Endometrium (tissue), 2 donors: ENCODE results near the gene MMAA.
"Not testable (repeated sequence)": the region's sequence is repeated elsewhere in the genome, so short reads cannot be mapped to it uniquely, and the experiment has no call there.

Experiments used
- FAIRE-seq: peaks from 2 replicates; lab custom pipeline; 2012; peaks lifted over from hg19 to GRCh38; lab: Jason Lieb, UNC
- donor health status: control.
- donor health status: control.

Gene MMAA

DNA sequence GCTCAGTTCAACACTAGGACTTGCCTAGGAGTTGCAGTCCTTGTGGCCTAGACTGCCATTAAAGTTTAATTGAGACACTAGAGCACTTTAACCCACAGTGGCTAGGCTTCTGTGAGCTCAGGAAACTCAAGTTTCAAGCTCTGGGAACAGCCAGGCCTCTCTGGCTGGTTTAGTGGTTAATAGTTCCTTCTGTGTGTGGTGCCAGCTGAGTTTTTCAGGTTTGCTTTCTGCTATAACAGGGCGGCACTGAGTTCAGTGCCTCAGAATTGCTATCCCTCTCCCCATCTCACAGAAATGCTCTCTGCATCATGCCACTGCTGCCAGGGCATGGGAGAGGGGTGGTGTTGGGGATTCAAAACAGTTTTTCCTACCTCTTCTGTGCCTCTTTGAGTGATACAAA lies 15.9 kb downstream of the MMAA start:
- FAIRE-seq = no peak

DNA sequence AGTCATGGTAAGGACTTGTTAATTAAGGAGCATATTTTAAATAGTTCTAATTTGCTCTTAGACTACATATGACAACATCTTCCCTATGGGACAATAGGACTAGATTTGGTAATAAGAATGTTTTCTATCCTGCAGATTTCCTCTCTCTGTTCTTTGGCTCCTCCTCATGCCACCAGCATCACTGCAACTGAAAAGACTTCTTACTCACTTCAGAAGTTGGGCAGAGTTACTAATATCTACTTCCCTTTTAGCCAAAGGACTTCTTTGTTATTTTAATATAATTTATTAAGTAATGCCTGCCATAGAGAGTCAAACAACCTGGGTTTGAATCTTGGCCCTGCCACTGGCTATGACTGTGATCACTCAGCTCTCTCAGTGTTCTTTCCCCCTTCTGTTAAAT lies 16.4 kb downstream of the MMAA start:
- FAIRE-seq = no peak

DNA sequence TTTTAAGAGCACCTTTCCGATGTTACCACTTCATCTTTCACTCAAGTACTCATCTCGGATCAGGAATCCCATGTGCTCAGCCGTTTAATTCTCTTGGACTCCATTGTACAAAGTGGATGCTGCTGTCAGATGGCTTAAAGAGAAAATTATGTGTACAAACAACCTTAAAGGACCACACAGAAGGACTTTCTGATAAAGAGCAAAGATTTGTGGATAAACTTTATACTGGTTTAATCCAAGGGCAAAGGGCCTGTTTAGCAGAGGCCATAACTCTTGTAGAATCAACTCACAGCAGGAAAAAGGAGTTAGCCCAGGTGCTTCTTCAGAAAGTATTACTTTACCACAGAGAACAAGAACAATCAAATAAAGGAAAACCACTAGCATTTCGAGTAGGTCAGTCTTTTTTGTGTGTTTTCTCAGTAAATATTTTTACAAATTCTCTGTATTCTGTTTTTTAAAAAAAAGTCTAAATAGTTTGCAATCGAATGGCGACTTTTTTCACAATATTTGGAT lies 20.1 kb downstream of the MMAA start:
- FAIRE-seq = no peak

DNA sequence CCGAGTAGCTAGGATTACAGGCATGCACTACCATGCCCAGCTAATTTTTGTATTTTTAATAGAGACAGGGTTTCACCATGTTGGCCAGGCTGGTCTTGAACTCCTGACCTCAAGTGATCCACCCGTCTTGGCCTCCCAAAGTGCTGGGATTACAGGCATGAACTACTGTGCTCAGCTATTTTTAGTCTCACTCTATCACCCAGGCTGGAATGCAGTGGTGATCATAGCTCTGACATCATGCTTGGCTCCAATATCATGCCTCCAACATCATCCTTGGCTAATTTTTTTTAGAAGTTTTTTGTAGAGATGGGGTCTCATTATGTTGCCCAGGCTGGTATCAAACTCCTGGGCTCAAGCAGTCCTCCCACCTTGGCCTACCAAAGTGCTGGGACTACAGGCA lies 21.1 kb downstream of the MMAA start:
- not testable (repeated sequence) for FAIRE-seq

DNA sequence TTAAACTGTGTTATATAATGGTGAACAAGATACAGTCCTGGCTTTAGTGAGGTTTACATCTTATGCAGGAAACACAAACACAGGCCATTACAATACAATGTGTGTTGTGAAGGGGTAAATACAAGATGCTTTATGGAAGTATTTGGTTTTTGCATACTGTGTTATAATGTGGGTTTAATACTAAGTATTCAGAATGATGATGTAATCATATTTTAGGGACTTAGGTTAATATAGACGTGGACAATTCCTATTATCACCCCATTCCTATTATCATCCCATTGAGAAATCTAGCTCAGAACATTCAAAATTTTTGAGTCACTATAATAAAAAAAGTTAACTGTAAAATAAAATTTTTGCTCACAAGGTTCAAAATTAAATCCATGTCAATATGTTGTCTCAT lies 24.1 kb downstream of the MMAA start:
- no peak for FAIRE-seq

DNA sequence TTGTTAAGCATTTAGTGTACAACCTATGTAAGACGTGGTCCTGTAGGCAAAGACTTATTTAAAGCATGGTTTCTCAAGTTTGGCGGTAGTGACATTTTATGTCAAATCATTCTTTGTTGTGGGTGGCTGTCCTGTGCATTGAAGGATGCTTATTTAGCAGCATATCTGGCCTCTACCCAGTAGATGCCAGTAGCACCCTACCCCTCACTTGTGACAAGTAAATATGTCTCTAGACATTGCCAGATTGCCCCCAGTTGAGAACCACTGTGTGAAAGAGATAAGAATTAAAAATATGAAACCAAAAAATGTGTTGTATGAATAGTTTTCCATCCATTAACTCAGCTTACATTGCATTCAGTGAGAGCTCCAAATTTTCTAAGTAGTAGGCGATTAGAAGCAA lies 25.5 kb downstream of the MMAA start:
- FAIRE-seq = no peak

DNA sequence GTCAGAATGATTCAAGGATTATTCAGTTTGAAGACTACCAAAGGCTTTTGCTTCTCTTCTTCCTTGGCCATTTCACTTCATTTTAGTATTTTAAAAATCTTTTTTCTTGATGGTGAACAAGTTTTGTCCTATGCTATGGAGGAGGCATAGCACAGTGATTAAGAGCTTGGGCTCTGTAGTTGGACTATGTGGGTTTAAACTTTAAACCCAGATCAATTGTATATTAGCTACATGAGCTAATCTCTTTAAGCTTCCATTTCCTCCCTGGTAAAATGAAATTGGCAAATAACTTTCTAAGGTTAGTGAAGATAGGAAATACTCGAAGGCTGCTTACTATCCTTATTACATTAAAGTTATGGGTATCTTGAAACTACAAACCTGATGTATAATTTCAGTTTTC lies 37.0 kb downstream of the MMAA start:
- FAIRE-seq = no peak

DNA sequence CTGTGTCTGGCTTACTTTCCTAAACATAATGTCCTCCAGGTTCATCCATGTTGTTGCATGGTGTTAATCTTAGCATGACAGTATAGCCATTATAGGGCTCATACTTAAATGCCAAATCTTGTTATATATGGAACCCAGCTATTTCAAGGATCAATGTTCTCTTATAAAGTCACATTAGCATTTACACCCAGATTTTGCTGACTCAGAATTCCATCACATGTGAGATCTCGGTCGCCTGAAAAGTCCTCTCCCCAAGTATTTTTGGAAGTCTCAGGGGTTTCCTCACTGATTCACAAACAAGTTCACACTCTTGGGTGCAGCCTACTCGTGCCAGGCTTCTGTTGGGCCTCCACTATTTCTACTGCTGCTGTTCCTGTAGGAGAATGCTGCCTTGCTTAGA lies 40.9 kb downstream of the MMAA start:
- FAIRE-seq = no peak

DNA sequence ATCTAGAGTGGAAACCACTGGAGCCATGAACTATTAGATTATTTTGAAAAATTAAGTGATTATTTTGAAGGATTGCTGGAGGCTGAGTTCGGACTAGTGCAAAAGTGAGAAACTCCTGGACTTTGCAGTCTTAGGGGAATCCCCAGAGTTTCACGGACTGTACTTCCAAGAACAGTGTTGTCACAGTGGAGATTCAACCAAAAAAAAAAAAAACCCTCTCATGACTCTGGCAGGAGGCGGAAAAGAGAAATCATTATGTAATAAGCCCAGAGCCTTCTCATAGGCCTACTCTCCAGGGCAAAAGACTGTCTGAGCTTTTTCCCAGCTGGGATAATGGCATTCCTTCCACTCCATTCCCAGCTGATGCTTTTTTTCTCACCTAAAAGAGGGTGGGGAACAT lies 44.0 kb downstream of the MMAA start:
- FAIRE-seq = no peak

DNA sequence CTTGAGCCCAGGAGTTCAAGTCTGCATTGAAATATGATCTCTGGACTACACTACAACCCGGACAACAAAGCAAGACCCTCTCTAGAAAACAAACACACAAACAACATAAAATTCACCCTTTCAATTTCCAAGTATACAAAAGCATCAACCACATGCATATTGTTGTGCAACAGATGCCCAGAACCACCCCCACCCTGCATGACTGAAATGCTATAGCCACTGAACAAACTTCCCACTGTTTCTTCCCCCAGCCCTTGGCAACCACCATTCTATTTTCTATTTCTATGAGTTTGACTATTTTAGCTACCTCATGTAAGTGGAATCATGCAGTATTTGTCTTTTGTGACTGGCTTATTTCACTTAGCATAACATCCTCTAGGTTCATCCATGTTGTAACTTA lies 46.6 kb downstream of the MMAA start:
- no peak for FAIRE-seq

DNA sequence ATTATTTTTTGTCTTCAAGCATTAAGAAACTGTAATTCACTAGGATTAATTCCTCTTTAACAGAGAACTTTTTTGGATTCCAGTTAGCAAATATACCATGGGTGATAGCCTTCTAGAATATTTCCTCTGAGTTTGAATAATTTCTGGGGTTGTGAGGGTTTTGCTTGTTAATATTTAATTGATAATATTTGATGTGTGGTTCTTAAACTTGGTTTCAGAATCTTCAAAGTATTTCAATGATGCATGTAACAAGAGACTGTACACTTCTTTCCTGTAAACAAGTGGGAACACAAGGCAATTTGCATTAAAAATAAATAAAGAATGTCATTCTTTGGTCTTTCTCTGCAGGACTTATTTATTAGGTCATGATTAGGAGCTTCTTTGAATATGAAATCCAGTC lies 51.2 kb downstream of the MMAA start:
- FAIRE-seq = no peak

DNA sequence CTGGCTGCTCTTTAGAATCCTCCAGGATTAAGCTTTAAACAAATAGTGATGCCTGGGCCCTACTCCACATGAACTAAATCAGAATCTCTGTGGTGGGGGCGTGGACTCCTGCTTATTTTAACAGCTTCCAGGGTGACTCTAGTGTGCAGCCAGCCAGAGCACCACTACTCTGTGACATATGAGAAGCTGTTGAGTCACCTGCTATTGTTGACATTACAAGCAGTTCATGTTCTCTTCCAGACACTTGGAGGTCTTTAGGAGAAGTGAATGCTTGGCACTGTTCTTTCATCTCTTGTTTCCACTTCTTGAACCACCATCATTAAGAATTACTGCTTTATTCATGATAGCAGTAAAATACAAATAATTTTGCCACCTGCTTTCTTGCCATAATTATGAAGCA lies 60.3 kb downstream of the MMAA start:
- no peak for FAIRE-seq

DNA sequence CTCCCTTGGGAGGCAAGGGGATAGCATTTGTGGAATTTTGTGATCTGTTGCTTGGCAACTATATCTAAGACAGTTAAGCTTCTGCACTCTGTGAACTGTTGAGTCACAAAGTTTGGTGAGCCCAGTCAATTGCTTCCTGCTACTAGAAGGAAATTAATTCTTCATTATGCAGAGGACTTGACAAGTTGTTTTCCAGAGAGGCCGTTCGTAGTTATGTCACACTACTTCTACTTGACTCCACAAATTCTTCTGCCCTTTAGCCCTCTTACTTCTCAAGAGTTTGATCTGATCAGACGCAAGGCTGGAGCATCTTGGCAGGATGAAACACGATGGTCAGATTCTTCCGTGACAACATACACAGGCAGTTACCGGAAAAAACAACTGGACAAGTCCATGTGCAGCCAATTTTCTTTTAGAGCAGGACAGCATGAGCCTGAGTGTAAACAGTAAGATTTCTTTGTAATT lies 60.8 kb downstream of the MMAA start, which contains the start of gene C4orf51:
Gene C4orf51, plus strand, starts transcription at position 156 of the 465 bp plus-strand sequence. Its CDS starts 58 bp downstream, at position 214.
- FAIRE-seq = no peak

DNA sequence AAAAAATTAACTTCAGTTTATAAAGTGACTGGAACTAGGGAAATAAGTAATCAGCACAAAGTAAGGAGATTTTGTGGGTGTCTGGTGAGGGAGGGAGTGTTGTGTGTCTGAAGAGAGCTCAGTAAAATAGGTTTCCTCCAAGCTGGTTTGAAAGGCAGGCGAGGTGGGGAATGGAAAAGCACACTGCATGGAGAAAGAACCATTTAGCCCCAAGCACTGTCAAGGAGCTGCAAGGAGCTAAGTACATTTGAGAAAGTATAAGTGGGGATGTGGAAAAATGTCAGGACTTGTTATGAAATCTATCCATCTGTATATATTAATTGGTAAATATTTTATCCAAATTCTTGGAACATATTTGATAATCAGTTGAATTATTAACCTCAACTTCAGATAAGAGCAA lies 61.7 kb downstream of the MMAA start:
- FAIRE-seq = no peak

DNA sequence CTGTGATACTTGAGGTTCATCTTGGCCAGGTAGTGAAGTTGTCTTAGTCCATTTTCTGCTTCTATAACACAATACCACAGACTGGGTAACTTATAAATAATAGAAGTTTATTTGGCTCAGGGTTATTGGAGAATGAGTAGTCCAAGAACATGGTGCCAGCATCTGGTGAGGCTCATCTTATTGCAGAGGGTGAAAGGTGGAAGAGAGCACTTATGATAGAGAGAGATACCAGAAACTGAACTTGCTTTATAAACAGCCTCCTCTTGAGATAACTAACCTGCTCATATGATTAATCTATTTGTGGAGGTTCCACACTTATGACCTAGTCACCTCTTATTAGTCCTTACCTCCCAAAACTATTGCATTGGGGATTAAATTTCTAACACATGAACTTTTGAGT lies 62.3 kb downstream of the MMAA start:
- no peak for FAIRE-seq

DNA sequence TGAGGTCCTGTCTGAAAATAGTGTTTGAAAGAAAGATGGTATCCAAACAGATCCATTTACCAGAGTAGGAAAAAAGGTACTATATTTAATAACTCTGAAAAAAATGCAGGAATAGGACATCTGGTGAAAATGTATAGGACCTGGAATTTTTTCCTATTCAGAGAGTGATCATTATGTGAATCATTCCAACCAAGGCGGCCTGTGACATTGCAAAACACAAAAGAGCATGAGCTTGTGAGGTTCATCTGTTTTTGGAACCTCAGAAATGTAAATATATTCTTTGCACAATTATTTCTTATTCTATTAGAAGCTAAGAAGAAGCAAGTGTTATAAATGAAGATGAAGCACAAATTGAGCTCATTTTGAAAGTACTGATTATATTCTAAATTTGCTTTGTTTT lies 62.8 kb downstream of the MMAA start:
- no peak for FAIRE-seq

DNA sequence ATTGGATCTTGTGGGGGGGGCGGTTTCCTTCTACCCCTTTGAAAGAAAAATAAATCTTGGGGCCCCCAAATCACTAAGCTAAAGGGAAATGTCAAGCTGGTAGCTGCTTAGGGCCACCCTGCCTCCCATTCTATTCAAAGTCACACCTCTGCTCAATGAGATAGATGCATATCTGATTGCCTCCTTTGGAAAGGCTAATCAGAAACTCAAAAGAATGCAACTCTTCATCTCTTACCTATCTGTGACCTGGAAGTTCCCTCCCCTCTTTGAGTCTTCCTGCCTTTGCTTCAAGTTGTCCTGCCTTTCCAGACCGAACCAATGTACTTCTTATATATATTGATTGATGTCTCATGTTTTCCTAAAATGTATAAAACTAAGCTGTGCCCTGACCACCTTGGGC lies 67.8 kb downstream of the MMAA start:
- FAIRE-seq = no peak

DNA sequence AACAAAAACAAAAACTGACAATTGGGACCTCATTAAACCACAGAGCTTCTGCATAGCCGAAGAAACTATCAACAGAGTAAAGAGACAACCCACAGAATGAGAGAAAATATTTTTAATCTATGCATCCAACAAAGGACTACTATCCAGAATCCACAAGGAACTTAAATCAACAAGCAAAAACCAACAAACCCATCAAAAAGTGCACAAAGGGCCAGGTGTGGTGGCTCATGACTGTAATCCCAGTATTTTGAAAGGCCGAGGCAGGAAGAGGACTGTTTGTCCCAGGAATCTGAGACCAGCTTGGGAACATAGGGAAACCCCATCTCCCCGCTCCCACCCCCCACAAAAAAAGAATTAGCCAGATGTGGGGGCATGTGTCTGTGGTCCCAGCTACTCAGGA lies 71.4 kb downstream of the MMAA start:
- FAIRE-seq = no peak

DNA sequence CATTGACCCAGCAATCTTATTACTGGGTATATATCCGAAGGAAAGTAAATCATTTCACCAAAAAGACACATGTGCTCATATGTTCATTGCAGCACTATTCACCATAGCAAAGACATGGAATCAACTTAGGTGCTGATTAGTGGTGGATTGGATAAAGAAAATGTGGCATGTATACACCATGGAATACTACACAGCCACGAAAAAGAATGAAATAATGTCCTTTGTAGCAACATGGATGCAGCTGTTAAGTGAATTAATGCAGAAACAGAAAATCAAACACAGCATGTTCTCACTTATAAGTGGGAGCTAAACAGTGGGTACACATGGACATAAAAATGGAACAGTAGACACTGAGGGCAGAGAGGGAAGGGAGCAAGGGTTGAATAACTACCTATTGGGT lies 72.2 kb downstream of the MMAA start:
- not testable (repeated sequence) for FAIRE-seq

DNA sequence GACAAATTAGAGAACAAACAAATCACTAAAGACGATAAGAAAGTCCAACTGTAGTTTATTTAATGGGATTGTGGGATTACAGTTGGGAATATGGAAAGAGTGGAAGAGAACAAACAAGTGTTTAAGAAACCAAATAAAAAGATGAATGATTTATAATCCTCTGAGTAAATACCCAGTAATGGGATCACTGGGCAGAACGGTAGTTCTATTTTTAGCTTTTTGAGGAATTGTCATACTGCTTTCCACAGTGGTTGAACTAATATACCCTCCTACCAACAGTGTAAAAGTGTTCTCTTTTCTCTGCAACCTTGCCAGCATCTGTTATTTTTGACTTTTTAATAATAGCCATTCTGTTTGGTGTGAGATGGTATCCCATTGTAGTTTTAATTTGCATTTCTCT lies 75.7 kb downstream of the MMAA start:
- no peak for FAIRE-seq

DNA sequence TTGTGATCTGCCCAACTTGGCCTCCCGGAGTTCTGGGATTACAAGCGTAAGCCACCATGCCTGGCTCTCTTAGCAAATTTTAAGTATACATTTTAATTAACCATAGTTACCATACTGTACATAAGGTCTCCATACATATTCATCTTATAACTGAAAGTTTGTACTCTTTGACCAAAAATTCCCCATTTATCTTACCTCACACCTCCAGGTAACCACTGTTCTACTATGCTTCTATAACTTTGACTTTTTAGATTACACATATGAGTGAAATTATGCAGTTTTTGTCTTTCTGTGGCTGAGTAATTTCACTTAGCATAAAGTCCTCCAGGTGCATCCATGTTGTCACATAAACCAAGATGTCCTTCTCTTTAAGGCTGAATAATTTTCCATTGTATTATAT lies 78.1 kb downstream of the MMAA start:
- FAIRE-seq = no peak

DNA sequence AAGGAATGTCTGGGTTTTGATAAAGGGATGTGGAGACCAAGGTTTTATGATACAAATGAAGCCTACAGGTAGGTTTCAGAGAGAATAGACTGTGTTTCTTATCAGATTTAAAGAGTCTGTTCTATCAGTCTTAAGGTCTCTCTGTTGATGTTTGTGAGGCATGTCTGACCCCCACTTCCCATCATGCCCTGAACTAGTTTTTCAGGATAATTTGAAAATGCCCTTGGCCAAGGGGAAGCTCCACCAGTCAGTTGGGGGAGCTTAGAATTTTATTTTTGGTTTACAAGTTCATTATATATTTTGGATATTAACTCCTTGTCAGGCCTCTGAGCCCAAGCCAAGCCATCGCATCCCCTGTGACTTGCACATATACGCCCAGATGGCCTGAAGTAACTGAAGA lies 79.3 kb downstream of the MMAA start:
- FAIRE-seq = no peak

DNA sequence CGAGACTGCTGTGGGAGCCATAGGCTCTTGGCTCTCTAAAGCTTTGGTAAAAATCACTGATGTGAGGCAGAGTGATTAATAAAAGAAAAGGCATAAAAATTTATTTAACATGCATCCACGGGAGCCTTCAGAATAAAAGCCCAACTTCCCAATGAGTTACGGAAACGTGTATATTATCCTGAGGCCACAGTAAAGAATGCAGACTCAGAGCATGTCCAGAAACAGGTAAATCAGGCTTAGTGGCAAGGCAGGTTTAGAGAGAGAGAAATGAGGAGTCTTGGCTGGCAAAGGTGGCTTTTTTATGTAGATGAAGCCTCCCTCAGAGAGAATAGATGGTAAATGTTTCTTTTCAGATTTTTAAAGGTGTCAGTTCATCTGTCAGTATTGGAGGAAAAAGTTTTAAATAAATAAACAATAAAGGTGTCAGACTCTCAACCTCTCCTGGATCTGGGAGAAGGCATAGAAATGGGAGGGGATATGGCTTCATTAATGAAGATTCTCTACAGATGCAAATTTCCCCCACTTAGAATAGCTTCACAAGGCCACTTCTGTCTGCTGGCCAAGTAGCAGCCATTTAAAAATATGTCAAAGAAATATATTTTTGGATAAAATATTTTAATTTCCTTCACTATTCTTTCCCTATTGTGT lies 84.8 kb downstream of the MMAA start:
- no peak for FAIRE-seq

DNA sequence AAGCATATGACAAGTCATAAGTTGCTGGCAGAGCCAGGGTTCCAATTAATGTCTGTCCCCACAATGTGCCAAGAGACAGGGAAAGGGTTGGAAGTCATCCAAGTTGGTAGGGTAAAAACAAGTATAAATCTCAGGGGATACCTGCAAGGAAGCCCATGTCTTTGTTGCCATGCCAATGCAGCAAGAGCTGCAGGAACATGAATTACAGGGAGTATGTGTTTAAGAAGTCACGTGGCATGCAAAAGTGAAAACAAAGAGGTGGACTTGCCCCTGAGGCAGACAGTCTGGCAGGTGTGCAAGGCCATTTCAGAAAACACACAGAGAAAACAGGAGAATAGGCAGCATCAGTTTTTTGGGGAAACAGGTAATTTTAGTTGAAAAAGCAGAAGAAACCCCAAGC lies 90.2 kb downstream of the MMAA start:
- FAIRE-seq = no peak
